Measurements from ENCODE around the gene RPGRIP1L. TPM values are rescaled to one million over a fixed set of nuclear protein-coding genes. Genes with fewer than 3 reads are reported as not detected.

Gene RPGRIP1L
- total RNA-seq, 4 donors from 2014 or later = 4.4 to 7.1 (median 6.6) TPM

DNA sequence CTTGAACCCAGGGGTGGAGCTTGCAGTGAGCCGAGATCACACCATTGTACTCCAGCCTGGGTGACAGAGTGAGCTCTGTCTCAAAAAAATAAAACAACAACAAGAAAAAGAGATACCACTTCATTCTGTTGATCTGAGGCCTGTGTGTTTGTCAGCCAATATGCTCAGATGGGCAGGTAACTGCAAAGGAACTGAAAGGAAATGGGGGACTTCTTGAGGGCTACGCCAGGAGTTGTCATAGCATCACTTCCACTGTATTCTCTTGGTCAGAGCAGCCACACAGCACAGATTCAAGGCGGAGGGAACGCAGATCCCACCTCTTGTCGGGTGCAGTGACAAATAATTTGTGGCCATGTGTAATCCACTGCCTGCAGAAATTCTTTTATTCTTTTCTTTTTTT is 126.8 kb downstream of the RPGRIP1L start:
- Histone ChIP-seq H3K4me1 (no peaks in the 10 kb centered on the region), H3K9me3 (peaks cover 0 to 12% (median 1%) of the 10 kb centered on the region in 4 donors), H3K27ac (no peak overlapping the region), H3K27me3 (no peaks in the 10 kb centered on the region), H3K36me3 (no peaks in the 10 kb centered on the region), H3K4me3 (no peak overlapping the region)
- 89 to 91% methylated on average over 5 of the region's 5 CpGs for WGBS, 2 donors
- TF ChIP-seq EP300 (IDR thresholded peaks at IDR 0.05) (no peak), POLR2A (IDR thresholded peaks at IDR 0.05) (no peak), CTCF (IDR thresholded peaks at IDR 0.05) (no peak)
- DNase-seq (ENCODE audit: low spot score in 2 of 2) = no peak

GRCh38 chr16:53576210-53576609 is 127.4 kb downstream of the RPGRIP1L start:
- H3K36me3 ChIP-seq = no peaks in the 10 kb centered on the region
- DNase-seq (ENCODE audit: low spot score in 2 of 2) = no peak
- H3K4me3 ChIP-seq = no peak overlapping the region
- H3K27ac ChIP-seq = no peak overlapping the region
- TF ChIP-seq POLR2A (IDR thresholded peaks at IDR 0.05) (no peak), EP300 (IDR thresholded peaks at IDR 0.05) (no peak), CTCF (IDR thresholded peaks at IDR 0.05) (no peak)
- no peaks in the 10 kb centered on the region for H3K27me3 ChIP-seq
- no peaks in the 10 kb centered on the region for H3K4me1 ChIP-seq
- WGBS, 2 donors = 64 to 73% methylated on average over 4 of the region's 4 CpGs
- peaks cover 0 to 19% (median 4%) of the 10 kb centered on the region in 4 donors for H3K9me3 ChIP-seq

GRCh38 chr16:53571763-53572162 is 131.9 kb downstream of the RPGRIP1L start:
- Histone ChIP-seq H3K4me3 (no peak overlapping the region), H3K9me3 (peaks cover 0 to 27% (median 4%) of the 10 kb centered on the region in 4 donors), H3K27me3 (no peaks in the 10 kb centered on the region), H3K4me1 (no peaks in the 10 kb centered on the region), H3K27ac (no peak overlapping the region), H3K36me3 (no peaks in the 10 kb centered on the region)
- TF ChIP-seq CTCF (IDR thresholded peaks at IDR 0.05) = no peak
- no peak for TF ChIP-seq EP300 (IDR thresholded peaks at IDR 0.05)
- no peak for TF ChIP-seq POLR2A (IDR thresholded peaks at IDR 0.05)
- DNase-seq (ENCODE audit: low spot score in 2 of 2) = no peak

DNA sequence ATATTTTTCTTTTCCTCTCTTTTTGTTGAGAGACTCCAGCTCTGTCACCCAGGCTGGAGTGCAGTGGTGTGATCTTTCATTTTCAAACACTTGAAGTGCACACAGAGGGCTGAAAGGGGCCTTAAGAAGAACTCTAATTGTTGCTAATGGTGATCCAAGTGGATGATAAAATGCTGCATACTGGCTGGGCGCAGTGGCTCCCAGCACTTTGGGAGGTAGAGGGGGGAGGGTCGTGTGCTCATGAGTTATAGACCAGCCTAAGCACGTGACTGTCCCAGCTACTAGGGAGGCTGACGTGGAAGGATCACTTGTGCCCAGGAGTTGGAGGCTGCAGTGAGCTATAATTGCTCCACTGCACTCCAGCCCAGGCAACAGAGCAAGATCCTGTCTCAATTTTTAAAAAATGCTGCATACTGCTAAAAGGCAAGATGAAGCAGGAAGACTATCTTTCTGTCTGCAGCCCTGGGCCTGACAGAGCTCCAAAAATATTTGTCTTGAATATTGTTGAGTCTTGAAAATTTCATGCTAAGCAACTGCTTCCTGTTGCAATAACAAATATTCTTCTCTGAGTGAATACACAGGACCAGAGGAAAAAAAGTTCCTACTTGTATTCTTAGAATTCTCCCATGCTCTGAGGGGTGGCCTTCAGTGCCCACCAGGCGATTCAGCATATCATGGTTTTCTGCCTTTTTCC is 137.0 kb downstream of the RPGRIP1L start:
- no peaks in the 10 kb centered on the region for H3K27me3 ChIP-seq
- H3K9me3 ChIP-seq = peaks cover 0 to 13% (median 2%) of the 10 kb centered on the region in 4 donors
- no peak overlapping the region for H3K4me3 ChIP-seq
- H3K4me1 ChIP-seq = no peaks in the 10 kb centered on the region
- TF ChIP-seq EP300 (IDR thresholded peaks at IDR 0.05) = no peak
- no peak for TF ChIP-seq POLR2A (IDR thresholded peaks at IDR 0.05)
- no peak for TF ChIP-seq CTCF (IDR thresholded peaks at IDR 0.05)
- WGBS, 2 donors = 66 to 70% methylated on average over 5 of the region's 5 CpGs
- no peaks in the 10 kb centered on the region for H3K36me3 ChIP-seq
- no peak overlapping the region for H3K27ac ChIP-seq
- DNase-seq (ENCODE audit: low spot score in 2 of 2) = no peak

DNA sequence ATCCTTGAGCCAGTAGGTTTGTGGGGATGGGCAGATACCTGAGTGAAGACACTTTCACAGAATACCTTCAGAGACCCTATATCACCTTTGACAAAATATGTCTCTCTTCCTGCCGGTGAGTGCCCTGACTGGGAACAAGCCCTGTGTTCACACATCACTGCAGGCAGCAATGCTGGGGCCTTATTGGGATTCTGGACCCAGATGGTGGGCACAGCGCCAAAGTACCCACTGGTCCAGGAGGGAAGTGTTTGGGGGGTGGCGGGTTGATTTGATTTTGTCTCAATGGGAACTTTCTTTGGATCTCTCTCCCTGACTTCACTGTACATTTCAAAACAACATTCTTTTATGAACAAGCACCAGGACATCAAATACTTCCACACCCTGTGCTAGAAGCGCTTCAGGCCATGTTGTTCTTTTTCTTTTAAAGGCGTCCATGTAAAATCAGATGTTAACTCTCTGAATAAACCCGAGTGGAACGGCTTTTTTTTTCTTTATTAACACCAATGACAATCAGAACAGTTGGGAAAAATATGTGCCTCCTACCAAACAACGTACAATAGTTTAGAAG is 138.3 kb downstream of the RPGRIP1L start:
- no peaks in the 10 kb centered on the region for H3K27me3 ChIP-seq
- H3K4me1 ChIP-seq = no peaks in the 10 kb centered on the region
- no peak overlapping the region for H3K4me3 ChIP-seq
- no peak for TF ChIP-seq CTCF (IDR thresholded peaks at IDR 0.05)
- no peak for TF ChIP-seq POLR2A (IDR thresholded peaks at IDR 0.05)
- no peak for TF ChIP-seq EP300 (IDR thresholded peaks at IDR 0.05)
- no peak overlapping the region for H3K27ac ChIP-seq
- H3K36me3 ChIP-seq = no peaks in the 10 kb centered on the region
- DNase-seq (ENCODE audit: low spot score in 2 of 2) = no peak
- H3K9me3 ChIP-seq = peaks cover 0 to under 1% (median 0%) of the 10 kb centered on the region in 4 donors
- 61 to 62% methylated on average over 8 of the region's 8 CpGs for WGBS, 2 donors

Data from tibial nerve (tissue), 4 donors.